ENCODE results near the gene GMCL2.
"Not testable (repeated sequence)": the region's sequence is repeated elsewhere in the genome, so short reads cannot be mapped to it uniquely, and the experiment has no call there.

The GMCL2 gene

GRCh38 chr5:178206166-178207101, 19.3 kb upstream of the GMCL2 start:
- DNase-seq (ENCODE audit: low read depth in 3 of 3), result no peak

GRCh38 chr5:178205749-178206047, 18.5 kb upstream of the GMCL2 start:
- no peak for DNase-seq (ENCODE audit: low read depth in 3 of 3)

- peak; percentile 56 to 77 (median 66) for DNase-seq (ENCODE audit: low read depth in 3 of 3)
These were observed 18.0 kb upstream of the GMCL2 start for GRCh38 chr5:178204935-178205748.

- peak; percentile 91 to 93 (median 91) for DNase-seq (ENCODE audit: low read depth in 3 of 3)
These were observed 17.2 kb upstream of the GMCL2 start, which contains the start of gene HNRNPAB for GRCh38 chr5:178204182-178204934. HNRNPAB (plus strand) TSS chr5:178204533; CDS start chr5:178204838, 305 bp downstream.

GRCh38 chr5:178203670-178204181, 16.6 kb upstream of the GMCL2 start:
- DNase-seq (ENCODE audit: low read depth in 3 of 3), result peak in 1 of 3 donors; percentile 27

GRCh38 chr5:178202541-178202940, 15.4 kb upstream of the GMCL2 start:
- DNase-seq (ENCODE audit: low read depth in 3 of 3), result no peak

GRCh38 chr5:178201927-178202235, 14.7 kb upstream of the GMCL2 start:
- DNase-seq (ENCODE audit: low read depth in 3 of 3), result no peak

- DNase-seq (ENCODE audit: low read depth in 3 of 3), result no peak
These were observed 14.2 kb upstream of the GMCL2 start for GRCh38 chr5:178201221-178201926.

- DNase-seq (ENCODE audit: low read depth in 3 of 3), result no peak
These were observed 12.6 kb upstream of the GMCL2 start for GRCh38 chr5:178199581-178200434.

GRCh38 chr5:178198706-178199105, 11.5 kb upstream of the GMCL2 start:
- DNase-seq (ENCODE audit: low read depth in 3 of 3), result no peak

GRCh38 chr5:178198151-178198550, 11.0 kb upstream of the GMCL2 start:
- not testable (repeated sequence) for DNase-seq (ENCODE audit: low read depth in 3 of 3)

- DNase-seq (ENCODE audit: low read depth in 3 of 3), result no peak
These were observed 9.8 kb upstream of the GMCL2 start for GRCh38 chr5:178196986-178197385.

GRCh38 chr5:178196281-178196812, 9.2 kb upstream of the GMCL2 start:
- no peak for DNase-seq (ENCODE audit: low read depth in 3 of 3)

- DNase-seq (ENCODE audit: low read depth in 3 of 3), result no peak
These were observed 6.9 kb upstream of the GMCL2 start for GRCh38 chr5:178194026-178194425.

GRCh38 chr5:178193251-178193809, 6.2 kb upstream of the GMCL2 start:
- DNase-seq (ENCODE audit: low read depth in 3 of 3), result no peak

- DNase-seq (ENCODE audit: low read depth in 3 of 3), result no peak
These were observed 5.6 kb upstream of the GMCL2 start for GRCh38 chr5:178192787-178193186.

GRCh38 chr5:178192244-178192643, 5.1 kb upstream of the GMCL2 start:
- no peak for DNase-seq (ENCODE audit: low read depth in 3 of 3)

- DNase-seq (ENCODE audit: low read depth in 3 of 3), result no peak
These were observed 4.5 kb upstream of the GMCL2 start for GRCh38 chr5:178191661-178192060.

- no peak for DNase-seq (ENCODE audit: low read depth in 3 of 3)
These were observed 2.3 kb upstream of the GMCL2 start for GRCh38 chr5:178189433-178189832.

GRCh38 chr5:178186427-178186826, 744 bp downstream of the GMCL2 start:
- no peak for DNase-seq (ENCODE audit: low read depth in 3 of 3)

Measured in stimulated activated CD4-positive, alpha-beta T cell treated with anti-CD3 and anti-CD28 coated beads, TNF-alpha, amount 100 ng/mL, for 48 hours (primary cell).